Measurements from ENCODE around the gene TPBGL.

The TPBGL gene, protein sequence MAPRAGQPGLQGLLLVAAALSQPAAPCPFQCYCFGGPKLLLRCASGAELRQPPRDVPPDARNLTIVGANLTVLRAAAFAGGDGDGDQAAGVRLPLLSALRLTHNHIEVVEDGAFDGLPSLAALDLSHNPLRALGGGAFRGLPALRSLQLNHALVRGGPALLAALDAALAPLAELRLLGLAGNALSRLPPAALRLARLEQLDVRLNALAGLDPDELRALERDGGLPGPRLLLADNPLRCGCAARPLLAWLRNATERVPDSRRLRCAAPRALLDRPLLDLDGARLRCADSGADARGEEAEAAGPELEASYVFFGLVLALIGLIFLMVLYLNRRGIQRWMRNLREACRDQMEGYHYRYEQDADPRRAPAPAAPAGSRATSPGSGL

GRCh38 chr11:75240311-75241035 lies at the start of gene TPBGL:
TSS of gene TPBGL (plus strand) at chr11:75240774. CDS start at chr11:75241050, 276 bp downstream.
- DNase-seq (ENCODE audit: low spot score) = peak; percentile 55

- no peak for DNase-seq (ENCODE audit: low spot score)
Observed at GRCh38 chr11:75191330-75191717, 49.2 kb upstream of the TPBGL start.

GRCh38 chr11:75193271-75193670 lies 47.3 kb upstream of the TPBGL start:
- no peak for DNase-seq (ENCODE audit: low spot score)

GRCh38 chr11:75193711-75194110 lies 46.9 kb upstream of the TPBGL start:
- no peak for DNase-seq (ENCODE audit: low spot score)

GRCh38 chr11:75194147-75194546 lies 46.4 kb upstream of the TPBGL start:
- DNase-seq (ENCODE audit: low spot score) = no peak

GRCh38 chr11:75195167-75195962 lies 45.2 kb upstream of the TPBGL start:
- DNase-seq (ENCODE audit: low spot score) = peak; percentile 69

- no peak for DNase-seq (ENCODE audit: low spot score)
Observed at GRCh38 chr11:75196426-75196825, 44.1 kb upstream of the TPBGL start.

- DNase-seq (ENCODE audit: low spot score) = no peak
Observed at GRCh38 chr11:75197512-75198277, 42.9 kb upstream of the TPBGL start.

DNA sequence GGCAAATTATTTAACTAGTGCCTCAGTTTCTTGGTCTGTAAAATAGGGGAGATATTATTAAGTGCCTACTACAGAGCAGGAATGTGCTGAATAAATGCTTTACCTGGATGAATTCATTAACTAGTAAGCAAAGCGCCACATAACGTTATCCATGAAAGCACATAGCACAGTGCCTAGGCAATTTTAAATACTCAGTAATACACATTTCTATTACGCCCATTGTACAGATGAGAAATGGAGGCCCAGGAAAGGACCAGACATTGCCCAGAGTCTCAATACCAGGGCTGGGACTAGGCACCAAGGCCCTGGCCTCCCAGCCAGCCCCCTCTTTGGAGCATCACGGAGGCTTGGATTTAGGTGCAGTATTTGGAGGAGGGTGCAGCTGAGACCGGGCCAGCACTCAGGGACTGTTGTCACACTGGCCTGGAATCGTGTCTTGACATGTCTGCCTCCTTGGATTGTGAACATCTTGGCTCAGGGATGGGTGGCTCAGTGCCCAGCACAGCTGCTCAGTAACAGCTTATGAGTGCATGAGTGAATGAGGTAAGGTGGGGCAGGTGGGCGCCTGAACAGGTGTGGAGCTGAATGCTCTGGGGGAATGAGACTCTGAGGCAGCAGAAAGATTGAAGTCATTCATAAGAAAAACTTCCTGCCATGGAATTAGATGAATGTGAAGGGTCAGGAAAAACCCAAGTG lies 42.1 kb upstream of the TPBGL start:
- no peak for DNase-seq (ENCODE audit: low spot score)

- DNase-seq (ENCODE audit: low spot score) = no peak
Observed at GRCh38 chr11:75199412-75199955, 41.1 kb upstream of the TPBGL start.

DNA sequence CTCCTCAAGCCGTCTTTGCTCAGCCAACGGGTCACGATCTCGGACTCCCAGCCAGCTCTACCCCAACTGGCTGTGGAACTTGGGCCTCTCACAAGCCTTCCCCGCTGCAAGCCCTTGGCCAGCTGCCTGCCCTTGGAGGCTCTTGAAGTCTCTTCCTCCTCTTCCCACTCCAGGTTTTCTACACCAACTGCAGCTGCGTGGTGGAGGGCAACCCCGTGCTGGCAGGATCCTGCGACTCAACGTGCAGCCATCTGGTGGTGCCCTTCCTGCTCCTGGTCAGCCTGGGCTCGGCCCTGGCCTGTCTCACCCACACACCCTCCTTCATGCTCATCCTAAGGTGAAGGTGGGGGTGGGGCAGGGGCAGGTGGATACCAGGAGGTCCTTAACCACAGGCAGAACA lies 40.5 kb upstream of the TPBGL start:
- DNase-seq (ENCODE audit: low spot score) = no peak

GRCh38 chr11:75200531-75200930 lies 40.0 kb upstream of the TPBGL start:
- DNase-seq (ENCODE audit: low spot score) = no peak

- DNase-seq (ENCODE audit: low spot score) = no peak
Observed at GRCh38 chr11:75201771-75202170, 38.8 kb upstream of the TPBGL start.

GRCh38 chr11:75202195-75202594 lies 38.4 kb upstream of the TPBGL start:
- DNase-seq (ENCODE audit: low spot score) = no peak

- DNase-seq (ENCODE audit: low spot score) = no peak
Observed at GRCh38 chr11:75203138-75203537, 37.4 kb upstream of the TPBGL start.

DNA sequence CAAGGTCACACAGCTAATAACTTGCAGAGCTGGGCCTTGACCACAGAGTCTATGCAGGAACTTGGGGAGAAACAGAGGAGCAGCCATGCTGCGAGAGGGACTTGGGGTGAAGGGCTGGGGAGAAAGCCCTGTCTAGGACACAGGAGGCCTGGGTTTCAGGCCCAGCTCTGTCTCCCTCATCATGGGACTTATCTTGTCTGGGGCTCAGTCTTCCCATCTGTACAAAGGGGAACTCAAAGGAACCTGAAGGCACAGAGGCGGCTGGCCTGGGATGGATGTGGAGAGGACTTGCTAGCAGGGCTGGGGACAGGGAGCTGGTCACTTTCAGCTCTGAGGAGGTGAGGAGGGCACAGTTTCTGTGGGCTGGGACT lies 36.9 kb upstream of the TPBGL start:
- DNase-seq (ENCODE audit: low spot score) = no peak

- no peak for DNase-seq (ENCODE audit: low spot score)
Observed at GRCh38 chr11:75204012-75204674, 36.4 kb upstream of the TPBGL start.

GRCh38 chr11:75204685-75205563 lies 35.6 kb upstream of the TPBGL start:
- peak; percentile 50 for DNase-seq (ENCODE audit: low spot score)

DNA sequence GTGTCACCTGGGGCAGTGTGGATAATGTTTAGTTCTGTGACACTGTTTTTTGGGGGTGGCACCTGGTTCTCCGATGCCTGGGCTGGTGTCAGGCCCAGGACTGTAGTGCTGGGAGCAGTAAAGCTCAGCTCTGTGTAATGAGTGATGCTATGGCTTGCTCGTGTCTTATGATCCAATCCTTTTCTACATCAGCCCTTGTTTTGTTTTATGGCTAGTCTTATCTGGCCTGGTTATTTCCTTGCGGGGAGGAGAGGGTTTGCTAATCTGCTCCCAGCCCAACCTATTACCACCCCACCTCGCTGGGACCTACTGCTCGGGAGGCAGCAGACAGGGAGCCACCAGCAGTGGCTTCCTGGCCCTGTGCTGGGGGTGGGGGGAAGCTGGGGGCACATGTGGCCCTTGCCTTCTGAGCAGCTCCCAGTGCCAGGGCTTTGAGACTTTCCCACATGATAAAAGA lies 35.0 kb upstream of the TPBGL start:
- DNase-seq (ENCODE audit: low spot score) = no peak

Data from putamen (tissue), 1 donor.